Diencephalon (tissue), 1 donor: ENCODE data around the gene COPS4. TPM values are rescaled to one million over a fixed set of nuclear protein-coding genes. Genes with fewer than 3 reads are reported as not detected.

Experiments used
- small RNA-seq: library from RNA; depleted of rRNA; stranded (forward); fragments of <200 nt; gene quantifications from one replicate; pipeline ENCODE3, GENCODE V24; 2014
- total RNA-seq: library from RNA; depleted of rRNA; stranded (reverse); fragments of >200 nt; gene quantifications from one replicate; pipeline ENCODE4 v1.2.3, GENCODE V29; 2014

COPS4 gene
- 154 TPM for total RNA-seq

DNA sequence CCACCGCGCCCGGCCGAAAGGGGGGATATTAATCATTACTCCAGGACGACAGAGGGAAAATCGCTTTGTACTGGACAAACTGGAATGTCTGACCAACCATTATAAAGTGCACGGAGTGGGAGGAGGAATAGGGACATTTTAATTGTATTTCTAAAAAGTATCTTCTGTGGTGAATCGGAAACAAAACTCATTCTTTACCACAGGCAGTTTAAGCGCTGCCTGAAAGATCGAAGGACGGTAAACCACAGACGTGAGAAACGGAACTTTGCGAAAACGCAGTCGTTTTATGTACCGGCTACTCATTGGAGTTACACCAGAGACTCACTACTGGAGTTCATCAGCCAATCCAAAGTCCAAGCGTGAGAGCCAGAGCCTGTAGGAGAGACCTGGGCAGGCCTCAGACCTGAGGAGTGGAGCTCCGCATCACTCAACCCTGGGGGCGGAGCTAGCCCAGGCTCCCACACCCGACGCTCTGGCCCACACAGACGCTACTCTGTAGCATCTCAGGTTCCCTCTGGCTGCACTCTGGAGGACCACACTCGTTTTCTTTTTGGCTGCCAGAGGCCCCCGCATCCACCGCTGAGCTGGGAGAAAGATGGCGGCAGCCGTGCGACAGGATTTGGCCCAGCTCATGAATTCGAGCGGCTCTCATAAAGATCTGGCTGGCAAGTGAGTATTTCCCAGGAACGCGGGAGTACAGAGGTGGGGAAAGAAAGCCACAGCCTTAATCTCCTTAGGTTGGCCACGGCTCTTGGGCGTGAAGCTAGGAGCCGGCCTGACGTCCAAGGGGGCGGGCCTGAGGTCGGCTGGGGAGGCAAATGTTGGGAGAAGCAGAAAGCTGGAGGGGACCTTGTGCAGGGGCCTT lies at the start of gene COPS4:
TSS of gene COPS4 (plus strand) at position 554 of the 865 bp plus-strand sequence. CDS start at position 596, 42 bp downstream.

GRCh38 chr4:83010522-83011318 lies 24.3 kb upstream of the COPS4 start, which contains the start of gene LIN54:
Gene LIN54 (minus strand): TSS chr4:83010823. CDS start chr4:82984844, 25,979 bp downstream.

DNA sequence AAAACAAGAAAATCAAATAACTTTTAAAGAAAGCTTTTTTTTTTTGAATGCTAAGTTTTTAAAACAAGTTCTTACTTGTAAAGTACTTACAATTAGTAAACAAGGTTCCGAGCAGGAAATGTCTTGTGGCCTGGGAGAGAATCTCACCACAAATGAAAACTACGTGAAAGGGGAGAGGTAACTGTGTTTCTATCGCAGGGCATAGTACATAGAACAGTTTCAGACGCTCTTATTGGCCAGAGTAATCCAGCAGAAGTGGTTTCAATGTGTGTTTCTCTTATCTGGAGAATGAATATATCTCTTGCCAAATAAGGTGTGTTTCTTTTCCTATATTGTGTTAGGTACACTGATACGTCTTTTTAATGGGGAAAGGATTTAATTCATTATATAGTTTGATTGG lies 79.6 kb downstream of the COPS4 start, which contains the start of gene PLAC8:
TSS of gene PLAC8 (minus strand) at position 154 of the 400 bp plus-strand sequence. CDS start 6,808 bp downstream, outside the sequence.

Small RNAs within 50 kb of the gene (small RNA-seq; reads per million reads assigned to genes)
- gene RNU6-615P, result not detected

Other genes starting within 250 kb of the COPS4 start
- 252 TPM for gene SCD5, start 236.4 kb upstream of the COPS4 start, total RNA-seq
- 110 TPM for gene SEC31A, start 144.0 kb upstream of the COPS4 start, total RNA-seq
- gene THAP9, start 134.4 kb upstream of the COPS4 start, total RNA-seq, result 16.4 TPM
- gene LIN54, start 24.4 kb upstream of the COPS4 start, total RNA-seq, result 25.8 TPM
- 2.1 TPM for gene PLAC8, start 79.5 kb downstream of the COPS4 start, total RNA-seq
- 21.7 TPM for gene COQ2, start 249.6 kb downstream of the COPS4 start, total RNA-seq